GM10266 (cell line): ENCODE results near the gene RNF213.
"Not testable (repeated sequence)": the region's sequence is repeated elsewhere in the genome, so short reads cannot be mapped to it uniquely, and the experiment has no call there.

Experiments used
- DNase-seq: peaks from one replicate; pipeline ENCODE4 v3.0.0; 2012; ENCODE audit errors: extremely low spot score
- TF ChIP-seq, protein P1 (sequence below): IDR thresholded peaks from 2 replicates; pipeline ENCODE4 v1.5.1; 2012; ENCODE audit warnings: mild to moderate bottlenecking, low read depth; ENCODE audit not compliant: control insufficient read depth, insufficient read depth; ENCODE audit errors: missing control alignments

Gene RNF213

DNA sequence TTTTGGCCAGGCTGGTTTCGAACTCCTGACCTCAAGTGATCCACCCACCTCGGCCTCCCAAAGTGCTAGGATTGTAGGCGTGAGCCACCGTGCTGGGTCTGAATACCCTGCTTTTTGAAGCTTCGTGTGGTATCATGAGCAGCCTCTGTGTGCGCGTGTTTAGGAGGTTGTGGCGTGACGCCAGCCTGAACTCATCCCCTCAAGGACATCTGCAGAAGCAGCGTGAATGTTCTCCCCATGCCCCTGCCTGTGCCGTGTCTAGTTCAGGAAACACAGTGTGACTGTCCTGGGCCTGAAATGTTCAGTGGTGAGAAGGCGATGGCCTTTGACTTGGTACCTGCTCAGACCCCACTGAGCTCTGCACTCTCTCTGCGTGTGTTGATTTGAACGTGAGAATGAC lies 35.6 kb downstream of the RNF213 start:
- TF ChIP-seq, protein P1, sequence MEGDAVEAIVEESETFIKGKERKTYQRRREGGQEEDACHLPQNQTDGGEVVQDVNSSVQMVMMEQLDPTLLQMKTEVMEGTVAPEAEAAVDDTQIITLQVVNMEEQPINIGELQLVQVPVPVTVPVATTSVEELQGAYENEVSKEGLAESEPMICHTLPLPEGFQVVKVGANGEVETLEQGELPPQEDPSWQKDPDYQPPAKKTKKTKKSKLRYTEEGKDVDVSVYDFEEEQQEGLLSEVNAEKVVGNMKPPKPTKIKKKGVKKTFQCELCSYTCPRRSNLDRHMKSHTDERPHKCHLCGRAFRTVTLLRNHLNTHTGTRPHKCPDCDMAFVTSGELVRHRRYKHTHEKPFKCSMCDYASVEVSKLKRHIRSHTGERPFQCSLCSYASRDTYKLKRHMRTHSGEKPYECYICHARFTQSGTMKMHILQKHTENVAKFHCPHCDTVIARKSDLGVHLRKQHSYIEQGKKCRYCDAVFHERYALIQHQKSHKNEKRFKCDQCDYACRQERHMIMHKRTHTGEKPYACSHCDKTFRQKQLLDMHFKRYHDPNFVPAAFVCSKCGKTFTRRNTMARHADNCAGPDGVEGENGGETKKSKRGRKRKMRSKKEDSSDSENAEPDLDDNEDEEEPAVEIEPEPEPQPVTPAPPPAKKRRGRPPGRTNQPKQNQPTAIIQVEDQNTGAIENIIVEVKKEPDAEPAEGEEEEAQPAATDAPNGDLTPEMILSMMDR, result no peak

DNA sequence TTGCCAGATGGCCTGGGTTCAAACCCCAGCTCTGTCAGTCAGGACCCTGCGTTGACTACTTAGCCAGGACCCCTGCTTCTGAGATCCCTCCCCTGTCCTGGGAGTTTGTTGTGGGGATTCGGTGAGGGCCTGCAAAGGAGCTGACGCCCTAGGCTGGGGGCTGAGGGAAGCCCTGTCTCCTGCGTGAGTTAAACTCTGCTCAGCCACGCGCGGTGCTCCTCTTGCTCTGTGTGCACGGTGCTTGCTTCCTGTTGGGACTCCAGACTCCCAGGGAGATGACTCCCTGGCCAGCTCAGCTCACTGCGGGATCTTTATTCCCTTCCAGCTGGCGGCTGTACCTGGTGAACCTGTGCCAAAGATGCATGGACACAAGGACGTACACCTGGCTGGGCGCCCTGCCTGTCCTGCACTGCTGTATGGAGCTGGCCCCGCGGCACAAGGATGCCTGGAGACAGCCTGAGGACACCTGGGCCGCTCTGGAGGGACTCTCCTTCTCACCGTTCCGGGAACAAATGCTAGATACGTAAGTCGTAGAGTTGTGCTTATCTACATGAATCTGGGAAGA lies 37.4 kb downstream of the RNF213 start:
- no peak for DNase-seq

More for the DNA sequence above, 35.6 kb downstream of the RNF213 start:
- DNase-seq, result no peak

DNA sequence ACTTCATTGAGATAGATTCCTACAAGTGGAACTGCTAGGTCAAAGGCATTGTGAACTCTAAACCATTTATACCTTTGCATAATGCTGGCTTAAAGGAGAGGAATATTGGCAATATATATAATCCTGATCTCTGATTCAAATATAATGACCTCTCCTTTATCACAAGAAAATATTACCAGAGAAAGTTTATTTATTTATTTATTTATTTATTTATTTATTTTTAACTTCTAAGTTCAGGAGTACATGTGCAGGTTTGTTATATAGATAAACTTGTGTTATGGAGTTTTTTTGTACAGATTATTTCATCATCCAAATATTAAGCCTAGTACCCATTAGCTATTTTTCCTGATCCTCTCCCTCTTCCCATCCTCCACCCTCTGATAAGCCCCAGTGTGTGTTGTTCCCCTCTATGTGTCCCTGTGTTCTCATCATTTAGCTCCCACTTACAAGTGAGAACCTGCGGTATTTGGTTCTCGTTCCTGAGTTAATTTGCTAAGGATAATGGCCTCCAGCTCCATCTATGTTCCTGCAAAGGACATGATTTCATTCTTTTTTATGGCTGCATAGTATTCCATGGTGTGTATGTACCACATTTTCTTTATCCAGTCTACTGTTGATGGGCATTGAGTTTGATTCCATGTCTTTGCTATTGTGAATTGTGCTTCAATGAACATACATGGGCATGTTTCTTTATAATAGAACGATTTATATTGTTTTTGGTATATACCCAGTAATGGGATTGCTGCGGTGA lies 38.9 kb downstream of the RNF213 start:
- DNase-seq, result not testable (repeated sequence)

More for the DNA sequence above, 37.4 kb downstream of the RNF213 start:
- TF ChIP-seq, protein P1, result no peak

DNA sequence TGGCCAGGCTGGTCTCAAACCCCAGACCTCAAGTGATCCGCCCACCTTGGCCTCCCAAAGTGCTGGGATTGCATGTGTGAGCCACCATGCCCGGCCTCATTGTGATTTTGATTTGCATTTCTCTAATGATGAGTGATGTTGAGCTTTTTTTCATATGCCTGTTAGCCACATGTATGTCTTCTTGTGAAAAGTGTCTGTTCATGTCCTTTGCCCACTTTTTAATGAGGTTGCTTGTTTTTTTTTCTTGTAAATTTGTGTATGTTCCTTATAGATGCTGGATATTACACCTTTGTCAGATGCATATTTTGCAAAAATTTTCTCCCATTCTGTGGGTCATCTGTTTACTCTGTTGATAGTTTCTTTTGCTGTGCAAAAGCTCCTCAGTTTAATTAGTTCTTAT lies 40.1 kb downstream of the RNF213 start:
- DNase-seq, result not testable (repeated sequence)

DNA sequence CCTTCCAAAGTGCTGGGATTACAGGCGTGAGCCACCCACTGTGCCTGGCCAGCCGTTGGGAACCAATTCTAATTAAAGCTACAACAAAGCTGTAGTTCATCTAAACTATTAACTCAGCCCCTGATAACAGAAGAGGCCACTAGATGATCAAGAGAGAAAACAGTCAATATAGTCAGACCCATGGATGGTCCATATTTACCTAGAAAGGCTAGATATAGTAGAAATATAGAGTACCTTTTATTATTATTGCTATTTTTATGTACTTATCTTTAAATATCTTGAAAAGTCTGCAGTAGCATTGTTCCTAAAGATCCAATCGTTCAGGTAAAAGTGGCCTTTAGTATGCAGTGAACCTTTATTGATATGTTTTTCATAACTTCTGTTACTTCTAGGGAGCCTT lies 43.2 kb downstream of the RNF213 start:
- TF ChIP-seq, protein P1, result no peak
- no peak for DNase-seq

DNA sequence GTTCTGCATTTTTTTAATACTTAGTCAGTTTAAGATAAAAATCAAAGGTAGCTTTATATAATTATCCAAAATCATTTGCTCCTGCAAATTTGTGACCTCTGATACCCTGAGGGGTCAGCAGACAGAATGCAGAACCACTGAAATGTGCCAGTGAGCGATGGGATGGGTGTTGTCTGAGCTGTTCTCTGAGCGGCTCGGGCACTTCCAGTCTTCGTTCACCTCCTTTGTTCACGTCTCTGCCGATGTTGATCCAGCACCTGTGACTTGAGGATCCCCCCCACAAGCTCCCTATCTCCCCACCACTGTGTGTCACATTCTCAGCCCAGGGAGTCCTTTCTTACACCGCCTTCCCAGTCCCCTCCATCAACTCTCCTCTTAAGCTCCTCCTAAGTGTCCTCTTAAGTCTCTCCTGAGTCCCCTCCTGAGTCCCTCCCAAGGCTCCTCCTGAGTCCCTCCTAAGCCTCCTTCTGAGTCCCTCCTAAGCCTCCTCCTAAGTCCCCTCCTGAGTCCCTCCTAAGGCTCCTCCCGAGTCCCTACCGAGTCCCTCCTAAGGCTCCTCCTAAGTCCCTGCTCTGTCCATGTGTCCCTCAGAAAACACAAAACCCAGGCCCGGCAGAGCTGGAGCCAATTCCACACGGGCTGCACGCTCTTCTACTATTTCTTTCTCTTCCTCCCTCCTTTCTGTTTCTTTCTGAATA lies 47.5 kb downstream of the RNF213 start:
- DNase-seq, result no peak
- TF ChIP-seq, protein P1, result no peak

DNA sequence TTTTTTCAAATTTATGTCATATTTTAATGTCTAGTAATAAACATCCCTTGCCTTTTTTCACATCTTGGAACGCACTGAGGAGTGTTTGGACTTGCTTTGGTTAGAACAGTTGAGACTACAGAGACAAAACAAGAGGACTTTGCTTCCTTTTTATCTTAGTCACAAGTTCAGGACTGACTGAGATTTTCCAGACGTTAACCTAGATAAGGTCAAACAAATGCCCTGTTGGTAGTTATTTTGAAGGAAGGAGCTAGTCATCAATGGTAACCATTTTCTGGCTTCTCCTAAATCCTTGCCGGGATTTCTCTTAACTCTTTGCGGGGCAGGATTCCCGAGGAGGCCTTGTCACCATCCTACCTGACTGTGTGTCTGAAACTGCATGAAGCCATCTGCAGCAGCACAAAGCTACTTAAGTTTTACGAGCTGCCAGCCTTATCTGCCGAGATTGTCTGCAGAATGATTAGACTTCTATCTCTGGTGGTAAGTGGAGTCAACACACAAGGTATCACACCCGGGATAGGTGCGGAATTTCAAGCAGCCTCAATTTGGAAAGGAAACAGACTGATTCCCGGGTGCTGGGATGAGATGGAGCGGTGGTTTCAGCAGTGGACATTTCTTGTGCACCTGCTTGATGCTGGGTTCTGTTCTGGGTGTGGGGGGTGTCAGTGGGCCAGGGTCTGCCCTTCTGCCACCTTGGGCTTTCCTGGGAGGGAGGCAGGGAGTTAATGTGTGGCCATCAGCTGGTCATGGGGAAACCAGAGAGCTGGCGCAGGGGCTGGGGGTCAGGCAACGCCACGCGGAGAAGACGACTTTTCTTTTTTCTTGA lies 48.3 kb downstream of the RNF213 start:
- no peak for DNase-seq
- TF ChIP-seq, protein P1, result no peak

DNA sequence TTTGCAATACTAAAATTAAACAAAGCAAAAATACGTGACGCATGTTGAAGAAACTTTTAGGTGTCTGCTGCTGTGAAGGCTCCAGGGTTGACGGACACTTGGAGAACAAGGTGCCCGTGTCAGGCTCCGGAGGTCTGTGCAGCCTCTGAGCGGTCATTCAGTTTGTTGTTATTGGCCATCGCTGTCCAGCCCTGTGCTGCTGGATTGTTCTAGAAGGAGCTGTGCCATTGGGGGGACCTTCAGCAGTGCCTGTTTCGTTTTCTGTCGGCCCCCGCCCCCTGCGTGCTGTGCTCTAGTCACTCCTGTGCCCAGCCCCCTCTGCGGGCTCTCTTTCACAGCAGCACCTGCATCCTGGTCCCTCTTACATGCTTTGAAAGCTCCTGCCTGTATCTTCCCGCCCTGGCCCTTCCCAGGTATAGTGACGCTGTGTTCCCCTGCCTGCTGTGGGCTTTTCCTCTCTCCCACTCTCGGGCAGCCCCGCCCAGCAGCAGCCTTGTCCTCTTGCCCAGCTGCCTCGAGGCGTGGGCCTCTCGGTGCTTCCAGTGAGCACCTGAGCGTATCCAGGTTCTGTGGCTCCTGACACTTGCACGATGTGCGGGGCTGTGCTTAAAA lies 50.7 kb downstream of the RNF213 start:
- TF ChIP-seq, protein P1, result no peak
- no peak for DNase-seq
